GM18526 (cell line): ENCODE measurements around the gene MADD.

Experiments used
- POLR2A ChIP-seq: IDR thresholded peaks from 3 replicates; pipeline ENCODE4 v1.6.1; 2011; ENCODE audit not compliant: insufficient read length; ENCODE audit errors: extremely low read depth

The MADD gene

DNA sequence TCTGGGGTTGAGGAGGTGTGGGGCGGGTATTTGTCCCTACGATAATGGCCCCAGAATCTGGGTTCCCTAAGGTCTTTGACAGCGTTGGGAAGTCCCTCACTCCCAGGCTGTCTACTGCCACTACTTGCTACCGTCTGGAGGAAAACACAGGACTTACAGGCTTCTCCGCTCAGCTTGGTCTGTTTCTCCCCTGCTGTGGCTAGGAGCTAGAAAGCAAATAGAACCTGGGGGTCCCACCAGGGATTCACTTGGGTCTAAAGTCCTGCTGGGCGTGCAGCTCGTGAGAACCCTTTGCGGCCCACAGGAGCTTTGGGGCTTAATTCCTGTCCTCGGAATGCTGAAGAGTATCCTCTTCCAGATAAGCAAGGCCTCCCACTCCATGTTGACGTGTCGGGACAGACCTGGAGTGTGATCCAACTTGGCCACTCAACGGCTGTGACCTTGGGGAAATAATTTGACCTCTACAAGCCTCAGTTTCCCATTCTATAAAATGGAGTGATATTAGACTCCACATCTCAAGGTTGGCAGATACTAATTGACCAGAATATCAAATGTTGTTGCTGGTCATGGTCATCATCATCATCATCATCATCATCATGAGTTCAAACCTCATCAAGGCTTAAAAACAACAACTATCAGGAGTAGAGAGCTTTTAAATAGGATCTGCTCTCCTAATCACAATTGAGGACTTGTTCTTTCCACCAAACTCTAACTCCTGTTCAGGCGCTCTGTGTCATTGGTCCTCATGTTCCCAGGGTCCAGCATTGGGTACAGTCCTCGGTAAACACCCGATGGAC lies 84.2 kb downstream of the MADD start:
- TF ChIP-seq POLR2A: no peak

DNA sequence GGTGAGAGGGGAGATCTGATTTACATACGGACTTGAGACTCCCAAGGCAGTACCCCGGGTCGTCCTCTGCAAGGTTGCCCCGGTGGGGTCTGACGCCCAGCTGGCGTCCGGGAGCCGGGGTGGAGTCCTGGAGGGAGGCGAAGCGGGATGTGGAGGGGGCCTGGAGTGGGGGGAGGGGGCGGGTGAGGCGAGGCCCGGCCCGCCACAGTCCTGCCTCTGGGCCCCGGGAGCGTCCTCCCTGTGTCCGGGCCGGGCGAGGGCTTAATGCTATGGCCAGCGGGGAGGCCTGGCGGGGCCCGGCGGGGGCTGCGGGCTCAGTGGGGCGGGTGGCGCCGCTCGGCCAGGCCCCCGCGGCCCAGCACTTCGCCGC lies 85.0 kb downstream of the MADD start:
- TF ChIP-seq POLR2A: no peak

DNA sequence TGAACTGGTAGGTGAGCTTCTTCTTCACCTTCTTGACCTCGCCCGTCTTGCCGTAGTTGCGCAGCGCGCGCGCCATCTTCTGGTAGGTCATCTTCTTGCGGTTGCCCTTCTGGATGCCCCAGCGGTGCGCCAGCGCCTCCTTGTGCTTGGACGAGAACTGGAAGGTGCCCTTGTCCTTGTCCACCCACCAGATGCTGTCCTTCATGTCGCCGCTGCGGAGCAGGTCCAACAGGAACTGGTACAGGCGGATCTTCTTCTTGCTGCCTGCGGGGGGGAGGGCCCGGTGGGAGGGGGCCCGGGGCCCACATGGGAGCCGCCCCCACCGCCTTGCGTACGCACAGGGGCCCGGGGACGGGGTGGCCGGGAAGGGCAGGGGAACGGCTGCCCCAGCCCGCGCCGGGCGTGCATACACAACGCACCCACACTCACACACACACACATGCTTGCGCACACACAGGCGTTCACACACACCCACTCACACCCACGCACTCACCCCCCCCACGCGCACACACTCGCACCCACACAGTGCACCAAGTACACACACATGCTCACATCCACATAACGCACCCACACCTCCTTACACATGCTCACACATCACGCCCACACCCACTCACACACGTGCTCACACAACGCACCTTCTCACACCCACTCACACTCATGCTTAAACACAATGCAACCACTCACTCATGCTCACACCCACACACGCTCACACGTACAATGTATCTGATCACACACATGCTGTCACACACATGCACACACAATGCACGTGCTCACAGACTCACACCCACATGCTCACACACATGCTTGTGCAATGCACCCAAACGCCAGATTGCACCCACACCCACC lies 85.6 kb downstream of the MADD start:
- TF ChIP-seq POLR2A: no peak

DNA sequence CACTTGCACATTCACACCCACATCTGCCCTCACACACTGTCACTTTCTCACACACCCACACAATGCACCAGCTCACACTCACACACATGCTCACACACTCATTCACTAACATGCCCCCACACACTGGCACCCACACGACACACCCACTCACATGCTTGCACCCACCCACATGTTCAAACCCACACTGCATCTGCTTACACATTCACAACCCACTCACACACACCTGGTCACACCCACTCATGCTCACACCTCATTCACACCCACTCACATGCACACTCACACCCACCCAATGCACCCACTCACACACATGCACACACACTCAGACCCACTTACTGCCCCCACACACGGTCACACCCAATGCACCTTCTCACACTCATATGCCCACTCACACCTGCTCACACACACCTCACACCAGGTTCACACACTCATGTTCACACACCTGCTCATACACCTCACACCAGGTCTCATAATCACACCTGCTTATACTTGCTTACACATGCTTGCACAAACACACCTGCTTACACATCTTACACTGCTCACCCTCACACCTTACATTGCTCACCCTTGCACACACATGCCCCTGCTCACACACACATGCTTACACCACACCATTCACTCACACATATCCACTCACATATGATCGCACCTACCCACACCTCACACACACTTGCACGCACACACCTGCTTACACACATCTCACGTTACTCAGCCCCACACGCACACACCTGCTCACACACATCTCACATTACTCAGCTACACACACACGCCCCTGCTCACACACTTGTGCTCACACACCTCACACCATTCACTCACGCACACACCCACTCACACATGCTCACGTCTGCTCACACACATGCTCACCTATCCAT lies 86.4 kb downstream of the MADD start:
- no peak for TF ChIP-seq POLR2A

DNA sequence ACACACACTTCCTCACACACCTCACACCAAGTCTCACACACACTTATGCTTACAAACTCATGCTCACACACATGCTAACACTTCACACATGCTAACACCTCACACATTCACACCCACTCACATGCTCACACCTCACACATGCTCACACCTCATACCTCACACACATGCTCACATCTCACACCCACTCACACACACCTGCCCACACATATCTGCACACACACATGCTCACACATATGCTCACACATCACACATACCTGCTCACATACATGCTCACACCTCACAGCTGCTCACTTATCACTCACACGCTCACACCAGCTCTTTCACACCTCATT lies 87.0 kb downstream of the MADD start:
- TF ChIP-seq POLR2A: no peak

DNA sequence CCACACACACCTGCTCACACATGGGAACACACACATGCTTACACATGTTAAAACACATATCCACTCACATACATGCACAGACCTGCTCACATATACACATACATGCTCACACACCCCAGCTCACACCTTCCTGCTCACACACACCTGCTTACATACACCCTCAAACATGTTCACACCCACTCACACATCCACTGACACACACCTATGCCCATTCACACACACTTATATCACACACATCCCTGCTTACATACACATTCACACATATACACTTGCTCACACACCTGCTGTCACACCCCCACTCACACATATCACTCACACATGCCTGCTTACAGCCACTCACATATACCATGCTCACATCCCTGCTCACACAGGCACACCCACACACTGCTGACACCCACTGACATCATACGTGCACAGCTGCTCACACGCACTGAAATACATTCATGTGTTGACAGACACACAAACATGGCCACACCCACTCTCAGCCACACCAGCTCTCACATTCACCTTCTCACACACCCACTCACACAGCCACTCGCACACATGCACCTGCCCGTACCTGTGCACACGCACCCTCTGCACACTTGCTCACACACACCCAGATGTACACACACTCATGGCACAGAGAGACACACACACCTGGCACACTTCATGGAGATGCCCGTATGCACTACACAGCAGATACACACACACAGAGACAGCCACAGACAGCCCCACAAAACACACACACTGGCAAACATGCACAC lies 88.2 kb downstream of the MADD start:
- no peak for TF ChIP-seq POLR2A

DNA sequence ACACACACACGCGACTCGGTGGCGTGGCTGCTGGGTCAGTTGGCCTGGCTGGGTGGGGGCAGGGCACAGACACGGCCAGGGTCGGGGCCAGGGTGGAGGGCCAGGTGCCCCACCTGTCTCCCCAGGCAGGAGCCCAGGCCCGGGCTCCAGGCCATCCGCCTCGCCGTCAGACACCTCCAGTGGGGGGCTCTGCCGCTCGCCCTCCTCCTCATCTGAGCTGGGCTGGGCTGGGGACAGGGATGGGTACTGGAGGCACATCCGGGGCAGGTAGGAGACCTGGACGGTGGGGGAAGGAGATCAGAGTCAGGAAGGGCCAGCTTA lies 88.8 kb downstream of the MADD start:
- no peak for TF ChIP-seq POLR2A

DNA sequence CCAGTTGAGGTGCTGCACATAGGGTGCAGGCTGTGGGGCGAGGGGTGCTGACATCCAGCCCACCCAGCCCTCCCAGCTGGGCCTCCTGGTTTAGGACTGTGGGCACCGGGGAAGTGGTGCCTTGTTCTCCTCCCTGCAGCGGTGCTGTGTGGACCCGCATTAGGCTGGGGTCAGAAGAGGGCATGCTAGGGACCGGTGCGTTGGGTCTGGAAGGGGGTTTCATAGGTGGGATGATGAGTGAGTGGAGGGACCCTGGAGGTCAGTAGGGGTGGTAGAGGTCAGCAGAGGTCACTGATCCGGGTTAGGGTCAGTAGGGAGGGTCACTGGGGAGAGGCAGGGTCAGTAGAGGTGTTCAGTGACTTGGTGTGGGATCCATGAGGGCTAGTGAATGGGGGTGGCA lies 89.2 kb downstream of the MADD start:
- no peak for TF ChIP-seq POLR2A

DNA sequence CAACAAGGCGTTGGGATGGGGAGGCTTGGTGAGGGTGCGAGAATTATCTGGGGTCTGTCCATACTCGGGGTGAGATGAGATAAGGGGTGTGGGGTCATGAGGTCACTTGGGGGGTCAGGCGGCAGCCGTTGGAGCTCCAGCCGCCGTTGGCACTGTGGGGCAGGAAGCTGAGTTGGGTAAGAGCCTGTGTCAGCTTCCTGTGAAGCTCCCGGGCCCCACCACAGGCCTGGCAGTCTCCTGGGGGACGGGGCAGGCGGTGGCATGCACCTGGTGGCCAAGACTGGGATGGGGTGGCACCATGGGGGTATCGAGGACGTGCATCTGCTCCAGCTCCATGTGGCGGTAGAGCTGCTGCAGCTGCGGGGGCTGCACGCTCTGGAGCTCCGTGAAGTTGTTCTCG lies 89.7 kb downstream of the MADD start:
- TF ChIP-seq POLR2A: no peak

DNA sequence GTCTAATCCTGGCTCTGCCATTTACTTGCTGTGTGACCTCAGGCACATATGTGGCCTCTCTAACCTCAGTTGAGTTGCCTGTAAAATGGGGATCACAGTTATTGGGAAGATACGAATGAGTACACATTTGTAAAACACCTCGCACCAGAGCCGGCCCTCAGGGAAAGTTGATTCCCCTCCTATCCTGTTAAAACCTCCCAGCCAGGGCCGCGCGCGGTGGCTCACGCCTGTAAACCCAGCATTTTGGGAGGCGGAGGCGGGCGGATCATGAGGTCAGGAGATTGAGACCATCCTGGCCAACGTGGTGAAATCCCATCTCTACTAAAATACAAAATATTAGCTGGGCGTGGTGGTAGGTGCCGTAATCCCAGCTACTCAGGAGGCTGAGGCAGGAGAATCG lies 90.4 kb downstream of the MADD start:
- no peak for TF ChIP-seq POLR2A

DNA sequence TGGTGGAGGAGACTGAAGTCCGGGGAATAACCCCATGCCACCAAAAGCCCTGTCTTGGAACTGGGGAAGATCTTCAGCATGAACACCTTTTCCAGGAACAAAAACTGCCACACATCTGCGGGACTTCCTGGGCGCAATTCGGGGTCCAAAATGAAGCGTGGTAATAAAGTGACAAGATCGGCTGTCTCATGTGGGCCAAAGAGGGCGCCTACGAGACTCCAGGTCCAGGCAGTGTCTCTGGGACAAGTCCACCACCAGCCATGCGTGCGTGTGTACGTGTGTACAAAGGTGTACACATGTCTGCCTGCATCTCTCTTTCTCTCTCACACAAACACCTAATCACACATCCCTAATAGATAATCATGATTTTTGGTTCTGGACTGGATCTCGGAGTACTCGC lies 91.5 kb downstream of the MADD start:
- no peak for TF ChIP-seq POLR2A

DNA sequence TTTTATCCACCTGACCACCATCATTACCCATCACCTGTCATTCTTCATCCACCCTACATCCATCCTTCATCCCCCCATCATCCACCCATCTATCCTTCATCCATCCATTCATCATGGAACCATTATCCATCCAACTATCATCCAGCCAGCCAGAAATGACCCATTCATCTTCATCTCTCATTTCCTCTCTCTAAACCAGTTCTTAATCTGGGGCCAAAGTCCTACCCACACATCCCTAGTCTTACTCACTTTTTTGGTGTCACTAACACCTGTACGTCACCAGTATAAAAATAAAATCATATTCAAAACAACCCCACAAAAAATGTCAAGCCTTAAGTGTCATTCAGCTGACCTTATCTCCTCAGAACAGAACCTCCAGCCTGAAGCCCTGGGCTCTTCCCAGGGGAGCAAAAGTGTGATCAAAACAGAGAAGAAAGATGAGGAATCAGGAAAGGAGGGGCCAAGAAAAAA lies 96.1 kb downstream of the MADD start:
- TF ChIP-seq POLR2A: no peak

DNA sequence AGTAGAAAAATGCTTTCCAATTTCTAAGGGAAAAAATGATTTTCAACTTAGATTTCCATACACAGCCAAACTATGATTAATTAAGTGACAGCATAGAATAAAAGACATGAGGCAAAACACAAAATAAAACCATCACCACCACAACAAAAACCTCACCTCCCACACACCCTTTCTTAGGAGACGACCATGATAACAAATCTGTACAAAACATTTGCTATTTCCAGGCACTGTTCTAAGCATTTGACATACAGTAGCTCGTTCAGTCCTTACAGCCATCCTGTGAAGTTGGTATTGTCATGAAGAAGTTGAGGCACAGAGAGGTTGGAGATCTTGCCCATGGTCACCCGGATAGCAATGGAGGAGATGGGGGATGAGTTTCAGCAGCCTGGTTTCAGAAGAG lies 99.7 kb downstream of the MADD start:
- TF ChIP-seq POLR2A: no peak

DNA sequence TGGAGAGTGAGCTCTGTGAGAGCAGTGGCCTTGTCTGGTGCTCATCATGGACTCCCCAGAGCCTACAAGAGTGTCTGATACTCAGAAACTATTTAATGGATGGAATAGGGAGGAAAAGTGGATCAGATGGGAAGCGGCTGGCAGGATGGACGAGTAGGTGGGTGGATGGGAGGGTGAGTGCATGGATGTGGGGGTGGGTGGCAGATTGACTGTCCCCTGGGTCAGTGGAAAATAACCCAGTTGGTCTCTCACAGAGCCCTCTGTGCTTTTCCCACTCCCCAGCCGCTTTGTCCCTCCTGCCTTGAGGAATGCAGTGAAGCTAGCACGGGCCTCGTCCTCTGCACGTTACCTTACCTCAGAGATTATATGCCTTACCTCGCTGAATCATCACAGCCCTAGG lies 102.5 kb downstream of the MADD start:
- no peak for TF ChIP-seq POLR2A

DNA sequence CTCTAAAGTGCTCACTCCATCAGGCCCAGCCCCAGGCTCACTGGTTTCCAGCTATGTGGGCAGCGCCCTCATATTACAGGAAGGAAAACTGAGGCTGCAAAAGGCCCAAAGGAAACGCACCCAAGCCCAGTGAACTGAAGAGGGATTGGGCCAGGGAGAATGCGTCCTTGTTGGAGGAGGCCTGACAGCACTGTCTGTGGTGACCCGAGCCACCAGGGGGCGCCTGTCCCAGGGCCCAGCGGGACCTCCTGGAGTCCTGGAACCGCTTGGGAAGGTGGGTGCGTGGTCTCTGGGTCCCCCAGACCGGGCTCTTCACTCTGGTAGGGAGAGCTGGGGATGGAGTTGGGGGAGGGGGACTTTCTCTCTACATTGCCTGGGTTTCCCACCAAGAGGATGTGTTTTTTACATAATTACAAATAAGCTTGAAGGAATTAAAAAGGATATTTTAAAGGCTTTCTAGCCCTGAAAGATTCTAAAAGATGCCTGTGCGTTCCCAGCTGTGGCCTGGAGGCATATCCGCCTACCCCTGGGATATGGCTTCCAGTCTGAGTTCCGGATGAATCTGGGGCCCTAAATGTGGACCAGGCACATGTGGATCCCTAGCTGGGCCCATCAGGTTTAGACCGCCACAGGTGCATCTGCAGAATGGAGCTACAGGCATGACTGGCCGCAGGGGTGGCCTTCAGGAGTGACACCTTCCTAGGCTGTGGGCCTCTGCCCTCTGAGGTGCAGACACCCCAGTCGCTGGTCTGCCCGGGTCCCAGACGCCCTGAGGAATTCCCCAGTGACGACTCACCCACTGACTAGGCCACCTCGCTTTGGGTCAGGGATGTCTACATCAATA lies 104.2 kb downstream of the MADD start:
- no peak for TF ChIP-seq POLR2A

DNA sequence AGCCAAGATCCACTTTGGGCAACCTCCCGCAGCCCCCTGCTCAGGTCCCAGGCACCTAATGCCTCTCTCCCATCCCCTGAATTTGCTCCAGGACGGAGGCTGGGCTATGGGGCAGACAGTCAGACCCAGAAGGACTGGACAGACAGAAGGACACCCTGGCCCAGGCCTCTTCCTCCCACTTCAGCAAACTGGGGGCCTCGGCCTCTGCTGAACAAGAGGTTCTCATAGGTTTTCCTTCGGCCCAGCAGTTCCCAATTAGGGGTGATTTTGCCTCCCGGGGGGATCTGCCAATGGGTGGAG lies 104.7 kb downstream of the MADD start:
- no peak for TF ChIP-seq POLR2A
